Sciatic nerve (tissue), 2 donors: Measurements from ENCODE around the gene EPHB4. TPM values are rescaled to one million over a fixed set of nuclear protein-coding genes. Genes with fewer than 3 reads are reported as not detected.

Experiments
- ATAC-seq: fragments of 200-7000 bp; cut with Tn5 transposase; one replicate; pipeline ENCODE4 v1.9.1; 2020; ENCODE audit warnings: mild to moderate bottlenecking, moderate library complexity
- DNase-seq: peaks from one replicate; pipeline ENCODE4 v3.0.0-alpha.2; 2020; ENCODE audit warnings: low spot score
- intact Hi-C: fragments of 100-400 bp; cut with DNase I; formaldehyde crosslinking; loops from one replicate; pipeline ENCODE4 v1.14.2; 2022
- microRNA-seq: library from miRNA; unstranded; fragments of <30 nt; microRNA quantifications from one replicate; pipeline ENCODE4 v1.2.0, GENCODE V29; 2020
- total RNA-seq: library from RNA; stranded (reverse); fragmentation: NEBNext Ultra II Directional; extraction: Animal tissue kit (Norgen Biotek cat#: 25700); gene quantifications from one replicate; pipeline ENCODE4 v1.2.1, GENCODE V29; 2021
- donor health status: DM: no; HTN: no; CAD: no.
- donor health status: DM: no; HTN: no; CAD: no.

EPHB4 gene
- total RNA-seq, 1 donor from 2014 or later = 49.5 TPM

GRCh38 chr7:100759357-100760171, 67.8 kb downstream of the EPHB4 start:
- intact Hi-C loops = no loop called here
- ATAC-seq (no peak), DNase-seq (no peak)

DNA sequence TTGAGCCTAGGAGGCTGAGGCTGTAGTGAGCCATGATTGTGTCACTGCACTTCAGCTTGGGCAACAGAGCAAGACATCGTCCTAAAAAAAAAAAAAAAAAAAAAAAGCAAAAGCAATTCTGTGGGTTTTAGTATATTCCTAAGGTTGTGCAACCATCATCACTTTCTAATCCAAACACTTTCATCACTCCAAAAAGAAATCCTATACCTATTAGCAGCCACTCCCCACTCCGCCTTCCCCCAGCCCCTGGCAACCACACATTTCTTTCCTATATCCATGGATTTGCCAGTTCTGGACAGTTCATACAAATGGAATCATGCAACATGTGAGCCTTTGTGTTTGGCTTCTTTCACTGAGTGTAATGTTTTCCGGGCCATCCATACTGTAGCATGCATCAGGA, 73.6 kb downstream of the EPHB4 start:
- intact Hi-C loops = no loop called here
- ATAC-seq (no peak), DNase-seq (no peak)

GRCh38 chr7:100752994-100753393, 74.3 kb downstream of the EPHB4 start:
- DNase-seq = no peak
- intact Hi-C loops = no loop called here
- no peak for ATAC-seq

Small RNA genes lying within 50 kb of the gene (microRNA-seq; reads per million reads assigned to microRNA genes)
- not detected for gene MIR6875

Other genes with a start within 250 kb of the EPHB4 start
- gene LRCH4, start 241.4 kb downstream of the EPHB4 start, total RNA-seq = 75.7 TPM
- 1.2 TPM for gene FBXO24, start 241.2 kb downstream of the EPHB4 start, total RNA-seq
- gene PCOLCE, start 225.2 kb downstream of the EPHB4 start, total RNA-seq = 138 TPM
- 23.0 TPM for gene MOSPD3, start 215.0 kb downstream of the EPHB4 start, total RNA-seq
- gene TFR2, start 186.0 kb downstream of the EPHB4 start, total RNA-seq = 1.2 TPM
- not detected for gene ACTL6B, start 171.1 kb downstream of the EPHB4 start, total RNA-seq
- 179 TPM for gene GNB2, start 153.8 kb downstream of the EPHB4 start, total RNA-seq
- gene GIGYF1, start 133.3 kb downstream of the EPHB4 start, total RNA-seq = 58.8 TPM
- 16.6 TPM for gene POP7, start 121.4 kb downstream of the EPHB4 start, total RNA-seq
- gene EPO, start 107.1 kb downstream of the EPHB4 start, total RNA-seq = not detected
- not detected for gene ZAN, start 93.9 kb downstream of the EPHB4 start, total RNA-seq
- 28.7 TPM for gene SLC12A9, start 25.2 kb upstream of the EPHB4 start, total RNA-seq
- gene TRIP6, start 39.9 kb upstream of the EPHB4 start, total RNA-seq = 62.6 TPM
- gene SRRT, start 47.6 kb upstream of the EPHB4 start, total RNA-seq = 114 TPM
- gene UFSP1, start 62.2 kb upstream of the EPHB4 start, total RNA-seq = 2.9 TPM
- 0.94 TPM for gene ACHE, start 68.4 kb upstream of the EPHB4 start, total RNA-seq
- gene MUC3A, start 122.0 kb upstream of the EPHB4 start, total RNA-seq = 0.36 TPM
- gene MUC12, start 142.0 kb upstream of the EPHB4 start, total RNA-seq = not detected
- gene MUC17, start 192.6 kb upstream of the EPHB4 start, total RNA-seq = not detected